ENCODE data around the gene CHMP5.

DNA sequence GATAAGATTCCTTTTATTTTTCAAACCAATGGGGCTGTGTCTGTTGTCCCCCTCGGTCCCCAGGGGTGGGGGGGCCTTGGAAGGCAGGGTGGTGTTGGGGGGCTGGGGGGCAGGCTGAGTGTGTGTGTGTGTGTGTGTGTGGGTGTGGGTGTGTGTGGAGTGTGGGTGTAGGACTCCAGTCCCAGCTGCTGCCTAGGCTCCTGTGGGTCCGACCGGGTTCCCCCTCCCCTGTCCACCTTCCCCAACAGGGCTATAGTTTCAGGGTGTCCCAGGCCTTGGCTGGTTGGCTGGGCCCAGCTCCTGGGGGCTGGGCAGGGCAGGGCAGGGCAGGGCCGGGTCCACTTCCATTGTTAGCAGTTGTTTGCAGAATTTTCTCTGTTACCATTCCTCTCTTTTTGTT lies 23.4 kb downstream of the CHMP5 start:
- no peak for TF ChIP-seq POLR2A (IDR thresholded peaks at IDR 0.05; ENCODE audit: low read depth, low read length)
- no peak for TF ChIP-seq POLR2AphosphoS5 (IDR thresholded peaks at IDR 0.05; ENCODE audit: low read depth, low read length)
- no peak for TF ChIP-seq TAF1 (IDR thresholded peaks at IDR 0.05; ENCODE audit: borderline replicate concordance, low read depth, low read length)
